GM21390 (cell line): ENCODE results near the gene SMG6.
"Not testable (repeated sequence)": the region's sequence is repeated elsewhere in the genome, so short reads cannot be mapped to it uniquely, and the experiment has no call there.

Experiments
- ATAC-seq: cut with Tn5 transposase; IDR thresholded peaks from one replicate; pipeline ENCODE4 v1.9.1; 2021; ENCODE audit not compliant: unreplicated experiment

The SMG6 gene

DNA sequence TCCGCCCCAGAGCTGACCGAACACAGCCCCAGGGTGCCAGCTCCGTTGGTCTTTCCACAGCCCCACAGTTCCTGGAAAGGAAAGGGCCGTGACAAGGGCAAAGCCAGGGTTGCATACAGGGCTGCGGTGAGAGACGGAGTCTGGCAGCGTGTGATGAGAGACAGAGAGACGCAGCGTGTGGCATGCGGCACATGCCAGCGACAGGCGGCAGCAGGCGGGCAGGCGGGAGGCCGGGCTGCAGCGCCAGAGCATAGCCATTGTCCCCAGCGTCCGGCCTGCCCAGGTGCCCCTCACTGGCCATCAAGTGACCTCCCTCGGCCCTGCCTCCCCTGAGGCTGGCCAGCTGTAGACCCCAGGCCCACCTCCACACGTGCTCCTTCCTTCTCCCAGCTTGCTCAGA, 287.1 kb downstream of the SMG6 start:
- ATAC-seq: no peak

DNA sequence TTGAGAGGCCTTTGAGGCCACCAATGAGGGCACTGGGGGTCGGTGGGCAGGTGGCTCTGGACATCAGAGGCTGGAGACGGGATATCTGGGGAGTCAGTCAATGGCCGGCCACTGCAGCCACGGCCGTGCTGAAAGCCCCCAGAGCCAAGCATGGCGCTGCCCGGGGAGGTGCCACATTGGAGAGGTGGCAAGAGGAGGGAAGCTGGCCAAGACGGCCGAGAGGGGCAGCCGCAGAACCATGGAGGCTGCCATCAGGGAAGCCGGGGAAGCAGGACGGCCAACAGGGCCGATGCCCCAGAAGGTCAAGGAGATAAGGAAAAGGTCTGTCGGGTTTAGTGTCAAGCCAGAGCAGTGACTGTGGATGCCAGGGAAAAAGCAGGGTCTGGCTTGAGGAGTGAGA, 288.3 kb downstream of the SMG6 start:
- ATAC-seq: no peak

- no peak for ATAC-seq
Measured at GRCh38 chr17:2013994-2014317, 289.6 kb downstream of the SMG6 start.

- not testable (repeated sequence) for ATAC-seq
Measured at GRCh38 chr17:2013220-2013993, 290.2 kb downstream of the SMG6 start.

GRCh38 chr17:2012499-2012898, 291.1 kb downstream of the SMG6 start:
- ATAC-seq: no peak

GRCh38 chr17:2011411-2012371, 291.9 kb downstream of the SMG6 start:
- no peak for ATAC-seq
